GM19023 (cell line): ENCODE results near the gene IFNL2.

Experiments used
- ATAC-seq: cut with Tn5 transposase; IDR thresholded peaks from one replicate; pipeline ENCODE4 v1.9.1; 2021; ENCODE audit warnings: mild to moderate bottlenecking, moderate library complexity; ENCODE audit not compliant: unreplicated experiment

Gene IFNL2

GRCh38 chr19:39316627-39317321 is 48.6 kb downstream of the IFNL2 start:
- no peak for ATAC-seq

- ATAC-seq, result no peak
Observed at GRCh38 chr19:39317476-39317875, 49.3 kb downstream of the IFNL2 start.

DNA sequence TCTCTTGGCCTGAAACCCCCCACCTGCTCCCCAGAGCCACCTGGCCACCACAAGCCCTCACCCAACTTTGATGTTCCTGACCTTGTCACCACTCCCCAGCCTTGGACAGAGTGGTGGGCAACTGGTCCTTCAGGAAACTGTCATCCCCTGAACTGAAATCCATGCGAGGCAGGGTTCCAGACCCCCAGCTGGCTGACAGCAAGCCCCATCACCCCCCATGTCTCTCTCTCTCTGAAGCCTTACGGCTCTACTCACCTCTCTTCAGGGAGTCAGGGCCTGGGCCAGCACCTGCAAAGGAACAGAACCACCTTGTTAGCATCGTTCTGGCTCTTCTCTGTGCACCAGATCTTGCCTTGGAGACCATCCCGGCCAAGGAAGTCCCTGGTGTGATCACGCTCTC is 49.9 kb downstream of the IFNL2 start:
- no peak for ATAC-seq

DNA sequence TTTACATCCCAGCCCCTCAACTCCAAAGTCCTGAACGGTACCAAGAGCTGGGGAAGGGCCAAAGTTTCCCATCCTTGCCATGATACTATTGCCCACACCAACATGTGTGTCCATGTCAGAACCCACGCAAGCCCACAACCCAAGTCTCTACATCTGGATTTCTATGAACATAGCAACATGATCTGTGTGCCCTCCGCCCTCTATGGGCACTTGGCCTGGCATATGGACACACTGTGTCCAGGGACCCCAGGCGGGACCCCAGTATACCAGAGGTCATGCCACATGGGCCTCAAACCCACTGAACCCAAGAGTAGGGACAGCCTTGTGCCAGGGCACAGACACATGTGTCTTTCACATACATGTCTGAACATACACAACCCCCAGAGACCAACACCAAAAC is 50.5 kb downstream of the IFNL2 start:
- ATAC-seq, result no peak

DNA sequence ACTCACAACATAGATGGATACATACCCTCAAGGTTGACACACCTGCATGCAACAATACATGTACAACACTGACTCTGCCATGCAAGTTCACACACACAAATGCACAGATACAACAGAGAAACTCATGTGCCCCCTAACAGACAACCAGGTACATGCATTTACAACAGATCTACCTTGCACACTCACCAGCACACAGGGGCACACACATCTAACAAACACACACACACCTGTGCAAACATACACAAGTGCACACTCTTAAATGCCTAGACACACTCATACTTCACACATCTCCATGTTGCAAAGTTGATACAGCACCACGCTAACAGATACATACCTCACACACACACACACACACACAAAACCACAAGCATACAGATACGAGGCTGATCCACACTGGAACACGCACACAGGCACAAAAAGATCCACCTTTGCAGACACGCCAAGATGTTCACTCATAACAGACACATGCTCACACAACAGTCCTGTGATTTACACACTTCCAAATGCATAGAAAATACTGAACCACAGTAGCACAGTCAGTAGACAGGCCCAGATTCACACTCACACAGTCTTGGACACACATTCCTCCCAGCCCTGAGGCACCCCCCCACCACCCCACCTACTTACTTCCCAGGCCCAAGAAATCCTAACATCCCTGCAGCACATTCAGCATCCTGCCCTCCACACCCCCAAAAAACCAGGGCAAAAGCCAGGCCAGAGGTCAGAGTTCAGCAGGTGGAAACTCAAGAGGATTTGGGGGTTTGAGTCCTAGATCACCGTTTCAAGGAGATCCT is 51.1 kb downstream of the IFNL2 start:
- ATAC-seq, result no peak
